Breast epithelium (tissue), 3 donors: Measurements from ENCODE around the gene SLC37A1.

Source experiments
- POLR2A ChIP-seq: fragments of 450-650 bp; IDR thresholded peaks from one replicate; pipeline ENCODE4 v1.6.1; 2016; ENCODE audit warnings: antibody characterized with exemption, mild to moderate bottlenecking, moderate library complexity
- POLR2AphosphoS5 ChIP-seq, 3 donors: sonication (generic); formaldehyde crosslinking; IDR thresholded peaks; one replicate each; pipeline ENCODE4 v1.6.1; 2017; ENCODE audit warnings: antibody characterized with exemption in 3 of 3
- TF ChIP-seq, protein P1 (sequence below), 3 donors: fragments of 450-650 bp; IDR thresholded peaks; one replicate each; pipeline ENCODE4 v1.5.1; 2016 to 2017; ENCODE audit warnings: antibody characterized with exemption in 3 of 3, mild to moderate bottlenecking in 3 of 3, moderate library complexity in 3 of 3

DNA sequence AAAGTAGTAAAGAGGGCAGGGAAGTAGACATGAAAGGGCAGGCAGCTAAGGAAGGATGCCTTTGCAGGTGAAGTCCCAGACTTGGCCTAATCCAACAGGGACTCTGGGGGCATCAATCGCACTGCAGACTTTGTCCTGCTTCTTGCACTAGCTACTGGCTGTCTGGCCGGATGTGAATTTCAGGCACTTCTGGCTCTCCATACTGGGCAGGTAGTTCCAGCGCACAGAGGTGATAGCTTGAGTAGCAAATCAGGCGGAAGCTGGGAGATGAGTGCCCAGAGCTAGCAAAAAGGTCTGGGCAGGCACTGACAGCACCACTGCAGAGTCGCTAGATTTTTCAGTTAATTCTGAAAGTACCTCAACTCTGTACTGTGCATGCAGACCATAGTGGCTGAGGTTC is 18.6 kb upstream of the SLC37A1 start:
- TF ChIP-seq, protein P1, sequence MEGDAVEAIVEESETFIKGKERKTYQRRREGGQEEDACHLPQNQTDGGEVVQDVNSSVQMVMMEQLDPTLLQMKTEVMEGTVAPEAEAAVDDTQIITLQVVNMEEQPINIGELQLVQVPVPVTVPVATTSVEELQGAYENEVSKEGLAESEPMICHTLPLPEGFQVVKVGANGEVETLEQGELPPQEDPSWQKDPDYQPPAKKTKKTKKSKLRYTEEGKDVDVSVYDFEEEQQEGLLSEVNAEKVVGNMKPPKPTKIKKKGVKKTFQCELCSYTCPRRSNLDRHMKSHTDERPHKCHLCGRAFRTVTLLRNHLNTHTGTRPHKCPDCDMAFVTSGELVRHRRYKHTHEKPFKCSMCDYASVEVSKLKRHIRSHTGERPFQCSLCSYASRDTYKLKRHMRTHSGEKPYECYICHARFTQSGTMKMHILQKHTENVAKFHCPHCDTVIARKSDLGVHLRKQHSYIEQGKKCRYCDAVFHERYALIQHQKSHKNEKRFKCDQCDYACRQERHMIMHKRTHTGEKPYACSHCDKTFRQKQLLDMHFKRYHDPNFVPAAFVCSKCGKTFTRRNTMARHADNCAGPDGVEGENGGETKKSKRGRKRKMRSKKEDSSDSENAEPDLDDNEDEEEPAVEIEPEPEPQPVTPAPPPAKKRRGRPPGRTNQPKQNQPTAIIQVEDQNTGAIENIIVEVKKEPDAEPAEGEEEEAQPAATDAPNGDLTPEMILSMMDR (IDR thresholded peaks at IDR 0.05) = no peak
- TF ChIP-seq POLR2AphosphoS5 (IDR thresholded peaks at IDR 0.05) = no peak
- TF ChIP-seq POLR2A = no peak
